ENCODE measurements around the gene ZNF335. TPM values are rescaled to one million over a fixed set of nuclear protein-coding genes. Genes with fewer than 3 reads are reported as not detected.

The ZNF335 gene
- total RNA-seq, 1 donor from 2014 or later: 14.2 TPM

GRCh38 chr20:45969712-45970634 lies 2.0 kb downstream of the ZNF335 start:
- Mint-ChIP-seq H3K4me3 (ENCODE audit: unreplicated experiment) (peak overlapping the region; percentile 80), H3K27ac (ENCODE audit: unreplicated experiment) (peak overlapping the region; percentile 79), H3K27me3 (ENCODE audit: low read depth) (no peaks in the 10 kb centered on the region), H3K9me3 (ENCODE audit: low read depth) (no peaks in the 10 kb centered on the region), H3K36me3 (ENCODE audit: low read depth) (peaks cover 8% of the 10 kb centered on the region), H3K4me1 (ENCODE audit: low read depth) (peaks cover 26% of the 10 kb centered on the region)
- peak; percentile 81 for TF ChIP-seq CTCF (IDR thresholded peaks at IDR 0.05)
- DNase-seq (ENCODE audit: low spot score): peak; percentile 18

DNA sequence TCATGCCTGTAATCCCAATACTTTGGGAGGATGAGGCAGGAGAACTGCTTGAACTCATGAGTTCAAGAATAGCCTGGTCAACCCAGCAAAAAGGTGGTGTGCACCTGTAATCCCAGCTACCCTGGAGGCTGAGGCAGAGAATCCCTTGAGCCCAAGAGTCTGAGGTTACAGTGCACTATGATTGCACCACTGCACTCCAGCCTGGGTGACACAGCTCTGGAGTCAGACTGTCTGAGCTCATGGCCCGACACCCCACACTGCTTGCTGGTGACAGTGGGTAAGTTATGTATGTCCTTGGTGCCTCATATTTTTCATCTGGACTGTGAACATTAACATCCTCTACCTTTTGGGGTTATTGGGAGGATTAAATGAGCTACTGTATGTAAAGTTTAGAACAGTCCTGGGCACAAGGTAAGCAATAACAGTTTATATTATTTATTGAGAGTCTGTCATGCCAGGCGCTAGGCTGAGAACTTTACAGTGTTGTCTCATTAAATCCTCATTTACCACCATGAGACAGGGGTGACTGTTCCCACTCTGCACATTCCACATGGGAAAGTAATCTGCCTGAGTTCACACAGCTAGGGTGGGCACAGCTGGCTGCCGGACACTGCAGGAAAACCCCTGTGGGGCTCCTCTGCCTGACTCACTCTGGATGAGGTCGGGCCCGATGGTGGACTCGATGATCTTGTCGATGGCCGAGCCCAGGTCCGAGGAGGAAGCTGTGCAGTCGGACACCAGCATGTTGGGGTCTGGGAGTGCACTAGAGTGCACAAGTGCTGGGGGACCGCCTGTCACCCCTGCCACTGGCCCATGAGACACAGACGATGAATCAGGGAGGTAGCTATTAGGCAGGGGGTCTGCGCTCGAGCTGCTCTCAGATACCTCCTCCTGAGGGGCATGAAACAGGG lies 2.9 kb downstream of the ZNF335 start:
- no peaks in the 10 kb centered on the region for H3K27me3 Mint-ChIP-seq (ENCODE audit: low read depth)
- H3K27ac Mint-ChIP-seq (ENCODE audit: unreplicated experiment): peak overlapping the region; percentile 79
- no peak for TF ChIP-seq CTCF (IDR thresholded peaks at IDR 0.05)
- peak; percentile 92 for DNase-seq (ENCODE audit: low spot score)
- H3K4me1 Mint-ChIP-seq (ENCODE audit: low read depth): peaks cover 26% of the 10 kb centered on the region
- peak overlapping the region; percentile 36 for H3K4me3 Mint-ChIP-seq (ENCODE audit: unreplicated experiment)
- no peaks in the 10 kb centered on the region for H3K9me3 Mint-ChIP-seq (ENCODE audit: low read depth)
- H3K36me3 Mint-ChIP-seq (ENCODE audit: low read depth): peaks cover 10% of the 10 kb centered on the region

DNA sequence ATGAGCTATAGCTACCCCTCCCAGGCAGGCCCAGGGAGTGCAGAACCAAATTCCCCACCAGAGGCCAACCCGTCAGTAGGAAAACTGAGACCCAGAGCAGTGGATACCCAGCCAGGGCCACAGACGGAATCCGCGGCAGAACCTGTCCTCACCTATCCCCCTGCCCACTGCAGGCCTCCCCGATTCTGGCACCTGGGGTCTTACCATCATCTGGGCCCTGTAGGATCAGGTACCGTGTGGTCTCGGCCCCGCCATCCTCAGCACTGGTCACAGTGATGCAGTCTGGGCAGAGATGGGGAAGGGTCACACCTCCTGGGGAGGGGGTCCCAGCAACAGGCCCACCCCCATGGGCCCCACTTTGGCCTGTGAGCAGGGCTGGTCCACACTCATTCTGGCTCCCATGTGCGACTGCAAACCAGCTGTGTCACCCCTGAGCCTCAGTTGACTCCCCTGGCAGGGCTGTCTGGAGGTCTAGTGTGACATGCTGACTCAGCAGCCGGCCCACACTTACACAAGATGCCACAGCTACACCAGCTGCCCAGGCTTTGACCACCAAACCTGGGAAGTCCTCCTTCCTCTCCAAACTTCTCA lies 3.8 kb downstream of the ZNF335 start:
- Mint-ChIP-seq H3K27me3 (ENCODE audit: low read depth) (no peaks in the 10 kb centered on the region), H3K27ac (ENCODE audit: unreplicated experiment) (no peak overlapping the region)
- peak; percentile 83 for DNase-seq (ENCODE audit: low spot score)

GRCh38 chr20:45967551-45968080 lies 4.4 kb downstream of the ZNF335 start:
- Mint-ChIP-seq H3K27me3 (ENCODE audit: low read depth) (no peaks in the 10 kb centered on the region), H3K9me3 (ENCODE audit: low read depth) (no peaks in the 10 kb centered on the region), H3K36me3 (ENCODE audit: low read depth) (peaks cover 17% of the 10 kb centered on the region), H3K4me3 (ENCODE audit: unreplicated experiment) (no peak overlapping the region), H3K27ac (ENCODE audit: unreplicated experiment) (no peak overlapping the region), H3K4me1 (ENCODE audit: low read depth) (peaks cover 24% of the 10 kb centered on the region)
- TF ChIP-seq CTCF (IDR thresholded peaks at IDR 0.05): no peak
- peak; percentile 82 for DNase-seq (ENCODE audit: low spot score)

More for the DNA sequence above, 3.8 kb downstream of the ZNF335 start:
- Mint-ChIP-seq H3K9me3 (ENCODE audit: low read depth) (no peaks in the 10 kb centered on the region), H3K4me1 (ENCODE audit: low read depth) (peaks cover 26% of the 10 kb centered on the region), H3K36me3 (ENCODE audit: low read depth) (peaks cover 15% of the 10 kb centered on the region), H3K4me3 (ENCODE audit: unreplicated experiment) (no peak overlapping the region)
- no peak for TF ChIP-seq CTCF (IDR thresholded peaks at IDR 0.05)

Measured in chondrocyte (in vitro differentiated cells).